ENCODE results near the gene IFNGR2.

GRCh38 chr21:33360881-33361602 lies 42.2 kb upstream of the IFNGR2 start:
- no peak for TF ChIP-seq GATA3 (IDR thresholded peaks at IDR 0.05; ENCODE audit: low read depth, low read length)
- TF ChIP-seq GATA2 (IDR thresholded peaks at IDR 0.05; ENCODE audit: low read depth, low read length): no peak
